Panc1 (cell line): Measurements from ENCODE around the gene SLC10A7. TPM values are rescaled to one million over a fixed set of nuclear protein-coding genes. Genes with fewer than 3 reads are reported as not detected.

ENCODE experiments used
- ATAC-seq: fragments of 200-7000 bp; cut with Tn5 transposase; 2 replicates; pipeline ENCODE4 v1.9.1; 2020; ENCODE audit warnings: mild to moderate bottlenecking, moderate library complexity
- BruUV-seq: library from RNA; stranded (reverse); fragments of 400-500 nt; replicated peaks from 2 replicates; lab custom pipeline; 2021; lab: Mats Ljungman, UMichigan
- CTCF ChIA-PET: fragments of 300-600 bp; sonication (Branson Sonifier 250); formaldehyde crosslinking; loops from one replicate; lab custom pipeline; 2022; ENCODE audit warnings: antibody characterized with exemption; lab: Charles Lee
- POLR2A ChIA-PET: fragments of 300-600 bp; sonication (Branson Sonifier 250); formaldehyde crosslinking; loops from one replicate; lab custom pipeline; 2022; ENCODE audit warnings: antibody characterized with exemption; lab: Charles Lee
- DNase-seq: peaks from one replicate; pipeline ENCODE4 v3.0.0-alpha.2; 2010; ENCODE audit warnings: low read depth, low spot score
- H3K27ac ChIP-seq: 2 replicates; pipeline ENCODE4 v1.5.1; 2011; ENCODE audit warnings: mild to moderate bottlenecking, low read length, inconsistent platforms
- H3K27me3 ChIP-seq: fragments of 200-500 bp; sonication (Bioruptor generic); 2 replicates; pipeline ENCODE4 v1.6.0; 2014; ENCODE audit warnings: low read length, inconsistent platforms; ENCODE audit not compliant: control insufficient read depth, insufficient read depth
- H3K36me3 ChIP-seq: fragments of 200-500 bp; sonication (Bioruptor generic); 2 replicates; pipeline ENCODE4 v1.5.1; 2014; ENCODE audit warnings: inconsistent platforms, mild to moderate bottlenecking, low read length, moderate library complexity; ENCODE audit not compliant: control insufficient read depth, insufficient read depth
- H3K4me1 ChIP-seq: 2 replicates; pipeline ENCODE4 v1.5.1; 2011; ENCODE audit warnings: inconsistent platforms, mild to moderate bottlenecking, low read length, moderate library complexity; ENCODE audit not compliant: control insufficient read depth, insufficient read depth
- H3K4me3 ChIP-seq, 2 experiments: 2 replicates each; pipeline ENCODE4 v1.5.1; 2011 to 2012; ENCODE audit warnings: low read depth in 2 of 2, low read length in 2 of 2, mild to moderate bottlenecking in 2 of 2, inconsistent platforms in 1 of 2, moderate library complexity in 1 of 2
- H3K9me3 ChIP-seq: fragments of 200-500 bp; sonication (Bioruptor generic); 2 replicates; pipeline ENCODE4 v1.5.1; 2014; ENCODE audit warnings: low read depth, mild to moderate bottlenecking, inconsistent platforms, low read length, moderate library complexity; ENCODE audit not compliant: control insufficient read depth, insufficient read depth
- POLR2AphosphoS5 ChIP-seq: IDR thresholded peaks from 2 replicates; pipeline ENCODE4 v1.6.1; 2012; ENCODE audit warnings: mild to moderate bottlenecking, low read depth, low read length, moderate library complexity
- SIN3A ChIP-seq: IDR thresholded peaks from 2 replicates; pipeline ENCODE4 v1.6.1; 2012; ENCODE audit warnings: low read depth, mild to moderate bottlenecking, low read length, moderate library complexity, borderline replicate concordance; ENCODE audit not compliant: insufficient read depth
- TCF7L2 ChIP-seq: IDR thresholded peaks from 2 replicates; pipeline ENCODE4 v1.6.1; 2011; ENCODE audit warnings: mild to moderate bottlenecking, low read depth, low read length, inconsistent platforms
- in situ Hi-C: cut with HindIII; loops from 2 replicates; pipeline ENCODE4 v1.10.0; 2016; ENCODE audit warnings: low sequenced_read_pairs, low pct_unique_long_range_greater_than_20kb
- intact Hi-C: fragments of 100-400 bp; cut with micrococcal nuclease; formaldehyde crosslinking; loops from one replicate; pipeline ENCODE4 v1.10.0; 2022; ENCODE audit not compliant: unreplicated experiment
- total RNA-seq: library from RNA; stranded (reverse); gene quantifications from one replicate; pipeline ENCODE4 v1.2.1, GENCODE V29; 2021; ENCODE audit not compliant: unreplicated experiment
- TF ChIP-seq, protein P1 (sequence below): fragments of 450-650 bp; IDR thresholded peaks from 2 replicates; pipeline ENCODE4 v1.5.1; 2017; ENCODE audit warnings: mild to moderate bottlenecking
- TF ChIP-seq, protein P2 (sequence below), 2 experiments: IDR thresholded peaks; 2 replicates each; pipeline ENCODE4 v1.6.1; 2011 to 2012; ENCODE audit warnings: low read depth in 2 of 2, control low read depth in 1 of 2, low read length in 1 of 2, mild to moderate bottlenecking in 1 of 2, moderate library complexity in 1 of 2; ENCODE audit not compliant: insufficient read depth in 1 of 2

SLC10A7 gene
- total RNA-seq, 1 experiment from 2014 or later, result 1.5 TPM

DNA sequence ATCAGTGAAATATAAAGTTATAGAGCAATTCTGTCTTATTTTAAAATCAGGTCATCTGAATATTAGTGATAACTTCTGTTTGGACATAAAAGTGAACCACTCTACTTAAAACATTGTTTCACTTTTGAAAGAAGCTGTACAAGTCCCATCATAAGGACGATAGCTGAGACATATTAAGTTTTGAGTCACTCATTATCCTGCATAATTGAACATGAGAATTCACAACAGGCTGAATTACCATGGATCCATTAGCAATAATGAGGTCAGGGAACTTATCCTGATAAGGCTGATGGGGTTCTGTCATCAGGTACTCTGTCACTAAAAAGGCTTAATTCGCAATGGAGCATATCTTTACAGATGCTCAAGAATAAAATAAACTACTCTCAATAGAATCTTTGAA lies 227.0 kb downstream of the SLC10A7 start:
- in situ Hi-C loops, result no loop called here
- TF ChIP-seq, protein P1, sequence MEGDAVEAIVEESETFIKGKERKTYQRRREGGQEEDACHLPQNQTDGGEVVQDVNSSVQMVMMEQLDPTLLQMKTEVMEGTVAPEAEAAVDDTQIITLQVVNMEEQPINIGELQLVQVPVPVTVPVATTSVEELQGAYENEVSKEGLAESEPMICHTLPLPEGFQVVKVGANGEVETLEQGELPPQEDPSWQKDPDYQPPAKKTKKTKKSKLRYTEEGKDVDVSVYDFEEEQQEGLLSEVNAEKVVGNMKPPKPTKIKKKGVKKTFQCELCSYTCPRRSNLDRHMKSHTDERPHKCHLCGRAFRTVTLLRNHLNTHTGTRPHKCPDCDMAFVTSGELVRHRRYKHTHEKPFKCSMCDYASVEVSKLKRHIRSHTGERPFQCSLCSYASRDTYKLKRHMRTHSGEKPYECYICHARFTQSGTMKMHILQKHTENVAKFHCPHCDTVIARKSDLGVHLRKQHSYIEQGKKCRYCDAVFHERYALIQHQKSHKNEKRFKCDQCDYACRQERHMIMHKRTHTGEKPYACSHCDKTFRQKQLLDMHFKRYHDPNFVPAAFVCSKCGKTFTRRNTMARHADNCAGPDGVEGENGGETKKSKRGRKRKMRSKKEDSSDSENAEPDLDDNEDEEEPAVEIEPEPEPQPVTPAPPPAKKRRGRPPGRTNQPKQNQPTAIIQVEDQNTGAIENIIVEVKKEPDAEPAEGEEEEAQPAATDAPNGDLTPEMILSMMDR, result no peak
- TF ChIP-seq TCF7L2, result no peak
- no peak for TF ChIP-seq POLR2AphosphoS5
- no peak for TF ChIP-seq SIN3A
- TF ChIP-seq, protein P2, sequence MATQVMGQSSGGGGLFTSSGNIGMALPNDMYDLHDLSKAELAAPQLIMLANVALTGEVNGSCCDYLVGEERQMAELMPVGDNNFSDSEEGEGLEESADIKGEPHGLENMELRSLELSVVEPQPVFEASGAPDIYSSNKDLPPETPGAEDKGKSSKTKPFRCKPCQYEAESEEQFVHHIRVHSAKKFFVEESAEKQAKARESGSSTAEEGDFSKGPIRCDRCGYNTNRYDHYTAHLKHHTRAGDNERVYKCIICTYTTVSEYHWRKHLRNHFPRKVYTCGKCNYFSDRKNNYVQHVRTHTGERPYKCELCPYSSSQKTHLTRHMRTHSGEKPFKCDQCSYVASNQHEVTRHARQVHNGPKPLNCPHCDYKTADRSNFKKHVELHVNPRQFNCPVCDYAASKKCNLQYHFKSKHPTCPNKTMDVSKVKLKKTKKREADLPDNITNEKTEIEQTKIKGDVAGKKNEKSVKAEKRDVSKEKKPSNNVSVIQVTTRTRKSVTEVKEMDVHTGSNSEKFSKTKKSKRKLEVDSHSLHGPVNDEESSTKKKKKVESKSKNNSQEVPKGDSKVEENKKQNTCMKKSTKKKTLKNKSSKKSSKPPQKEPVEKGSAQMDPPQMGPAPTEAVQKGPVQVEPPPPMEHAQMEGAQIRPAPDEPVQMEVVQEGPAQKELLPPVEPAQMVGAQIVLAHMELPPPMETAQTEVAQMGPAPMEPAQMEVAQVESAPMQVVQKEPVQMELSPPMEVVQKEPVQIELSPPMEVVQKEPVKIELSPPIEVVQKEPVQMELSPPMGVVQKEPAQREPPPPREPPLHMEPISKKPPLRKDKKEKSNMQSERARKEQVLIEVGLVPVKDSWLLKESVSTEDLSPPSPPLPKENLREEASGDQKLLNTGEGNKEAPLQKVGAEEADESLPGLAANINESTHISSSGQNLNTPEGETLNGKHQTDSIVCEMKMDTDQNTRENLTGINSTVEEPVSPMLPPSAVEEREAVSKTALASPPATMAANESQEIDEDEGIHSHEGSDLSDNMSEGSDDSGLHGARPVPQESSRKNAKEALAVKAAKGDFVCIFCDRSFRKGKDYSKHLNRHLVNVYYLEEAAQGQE (IDR thresholded peaks at IDR 0.05; ENCODE audit: insufficient read depth in 1 of 2, low read depth in 2 of 2, low read length in 1 of 2), result no peak

DNA sequence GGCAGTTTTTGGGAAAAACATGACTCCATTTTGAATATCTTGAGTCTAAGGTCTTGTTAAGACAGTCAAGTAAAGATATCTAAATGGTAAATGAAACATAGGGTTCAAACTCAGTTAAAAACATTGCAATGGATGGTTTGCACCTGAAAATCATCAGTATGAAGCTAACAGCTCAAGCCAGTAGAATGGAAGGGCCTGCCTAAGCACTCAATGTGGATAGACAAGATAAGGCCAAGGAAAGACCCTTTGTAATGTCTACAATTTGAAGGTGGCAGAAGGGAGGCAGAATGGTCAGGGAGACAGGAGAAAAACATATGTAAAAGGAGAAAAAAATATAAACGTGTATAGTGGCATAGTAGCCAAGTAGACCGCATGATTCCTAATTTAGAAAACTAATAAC lies 229.2 kb downstream of the SLC10A7 start:
- H3K4me1 ChIP-seq, result no peaks in the 10 kb centered on the region
- no TSS peak for BruUV-seq
- no peaks in the 10 kb centered on the region for H3K9me3 ChIP-seq
- no peak for ATAC-seq
- no peak for DNase-seq
- TF ChIP-seq POLR2AphosphoS5 (no peak), SIN3A (no peak), TCF7L2 (no peak)
- TF ChIP-seq, protein P2 (IDR thresholded peaks at IDR 0.05; ENCODE audit: insufficient read depth in 1 of 2, low read depth in 2 of 2, low read length in 1 of 2), result no peak
- ChIA-PET CTCF (no interaction called here), POLR2A (no interaction called here)
- H3K4me3 ChIP-seq, result no peak overlapping the region
- intact Hi-C loops (no loop called here), in situ Hi-C loops (no loop called here)
- no peaks in the 10 kb centered on the region for H3K36me3 ChIP-seq
- no peak overlapping the region for H3K27ac ChIP-seq
- no peaks in the 10 kb centered on the region for H3K27me3 ChIP-seq

More for the DNA sequence above, 227.0 kb downstream of the SLC10A7 start:
- no peak for ATAC-seq
- ChIA-PET CTCF (no interaction called here), POLR2A (no interaction called here)
- H3K4me1 ChIP-seq, result no peaks in the 10 kb centered on the region
- no peaks in the 10 kb centered on the region for H3K27me3 ChIP-seq
- no peak overlapping the region for H3K27ac ChIP-seq
- intact Hi-C loops, result no loop called here
- no peaks in the 10 kb centered on the region for H3K9me3 ChIP-seq
- BruUV-seq, result no TSS peak
- no peak for DNase-seq
- H3K36me3 ChIP-seq, result no peaks in the 10 kb centered on the region
- H3K4me3 ChIP-seq, result no peak overlapping the region
